Measurements from ENCODE around the gene WDR54. TPM values are rescaled to one million over a fixed set of nuclear protein-coding genes. Genes with fewer than 3 reads are reported as not detected.

The WDR54 gene
- total RNA-seq, 2 donors from 2014 or later: 2.8 to 5.4 TPM

- no peak for ATAC-seq
- DNase-seq: no peak
- intact Hi-C loops (cut with DNase I, micrococcal nuclease): no loop called here
Observed at GRCh38 chr2:74424139-74424992, 2.8 kb downstream of the WDR54 start.

DNA sequence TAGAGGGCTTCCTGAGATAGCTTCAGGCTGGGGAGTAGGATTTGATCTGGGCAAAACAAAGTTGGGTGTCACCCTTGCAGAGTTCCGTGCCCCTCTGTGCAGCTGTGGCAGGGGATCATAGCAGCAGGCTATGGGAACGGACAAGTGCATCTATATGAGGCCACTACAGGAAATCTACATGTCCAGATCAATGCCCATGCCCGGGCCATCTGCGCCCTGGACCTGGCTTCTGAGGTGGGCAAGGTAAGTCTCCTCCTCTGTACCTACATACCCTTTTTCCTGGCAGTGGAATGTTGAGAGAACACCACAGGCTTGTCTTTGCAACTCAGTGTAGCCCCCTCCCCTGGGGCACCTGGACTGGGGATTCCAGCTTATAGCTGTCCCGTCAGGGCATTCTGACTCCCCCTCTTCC lies 3.5 kb downstream of the WDR54 start:
- intact Hi-C loops (cut with DNase I, micrococcal nuclease): no loop called here
- no peak for DNase-seq
- ATAC-seq: no peak

DNA sequence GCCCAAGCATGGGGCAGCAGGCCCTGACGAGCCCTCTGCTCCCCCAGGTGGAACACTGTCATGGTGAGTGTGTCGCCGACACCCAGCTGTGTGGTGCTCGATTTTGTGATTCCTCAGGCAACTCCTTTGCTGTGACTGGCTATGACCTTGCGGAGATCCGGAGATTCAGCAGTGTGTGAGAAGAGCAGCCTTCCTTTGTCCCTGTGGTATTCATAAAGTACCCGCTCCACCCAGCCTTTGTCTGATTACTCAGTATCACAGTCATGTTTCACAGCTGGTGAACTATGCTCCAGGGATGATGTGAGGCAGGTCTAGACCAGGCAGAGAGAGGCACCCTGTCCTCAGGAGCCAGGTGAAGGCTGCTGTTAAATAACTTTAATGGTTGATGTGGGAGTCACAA lies 4.0 kb downstream of the WDR54 start:
- intact Hi-C loops (cut with DNase I, micrococcal nuclease): no loop called here
- ATAC-seq (no peak), DNase-seq (no peak)

- ATAC-seq (no peak), DNase-seq (no peak)
- intact Hi-C loops (cut with DNase I, micrococcal nuclease): no loop called here
Observed at GRCh38 chr2:74426181-74426758, 4.7 kb downstream of the WDR54 start.

DNA sequence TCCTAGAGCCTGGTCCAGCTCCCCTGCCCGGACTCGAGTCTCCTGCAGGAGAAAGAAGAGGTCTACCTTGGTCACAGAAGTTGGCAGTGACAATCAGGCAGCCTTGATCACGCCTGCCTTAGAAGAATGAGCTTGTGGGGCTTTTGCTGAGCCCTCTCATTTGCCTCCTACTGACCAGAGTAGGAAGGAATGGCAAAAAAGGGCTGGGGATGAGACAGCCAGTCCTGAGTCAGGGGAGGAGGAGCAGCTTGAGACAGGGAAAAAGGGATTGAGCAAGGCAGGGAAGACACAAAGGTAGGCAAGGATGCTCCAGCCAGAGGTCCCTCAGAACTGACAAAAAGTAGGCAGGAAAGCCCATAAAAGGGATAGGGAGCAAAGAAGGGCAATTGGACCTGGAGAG lies 6.0 kb downstream of the WDR54 start:
- intact Hi-C loops (cut with DNase I, micrococcal nuclease): no loop called here
- ATAC-seq: no peak
- DNase-seq: no peak

DNA sequence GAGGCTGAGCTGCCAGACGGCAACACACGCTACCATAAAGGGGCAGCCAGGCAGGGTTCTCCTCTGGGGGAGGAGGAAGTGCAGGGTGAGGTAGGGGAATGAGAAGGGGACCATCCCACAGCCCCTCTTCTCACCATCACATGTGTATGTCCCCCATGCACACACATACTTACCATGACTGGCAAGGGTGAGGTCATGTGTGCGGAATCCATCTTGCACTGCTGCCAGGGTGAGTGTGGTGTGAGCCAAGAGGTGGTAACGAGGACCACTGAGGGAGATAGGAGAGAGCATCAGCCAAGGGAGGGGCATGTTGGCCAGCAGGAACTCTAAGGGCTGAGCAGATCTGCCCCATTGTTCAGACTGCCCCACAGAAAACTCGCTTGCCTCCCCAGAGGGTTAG lies 7.1 kb downstream of the WDR54 start:
- DNase-seq (no peak), ATAC-seq (no peak)
- intact Hi-C loops (cut with DNase I, micrococcal nuclease): no loop called here

DNA sequence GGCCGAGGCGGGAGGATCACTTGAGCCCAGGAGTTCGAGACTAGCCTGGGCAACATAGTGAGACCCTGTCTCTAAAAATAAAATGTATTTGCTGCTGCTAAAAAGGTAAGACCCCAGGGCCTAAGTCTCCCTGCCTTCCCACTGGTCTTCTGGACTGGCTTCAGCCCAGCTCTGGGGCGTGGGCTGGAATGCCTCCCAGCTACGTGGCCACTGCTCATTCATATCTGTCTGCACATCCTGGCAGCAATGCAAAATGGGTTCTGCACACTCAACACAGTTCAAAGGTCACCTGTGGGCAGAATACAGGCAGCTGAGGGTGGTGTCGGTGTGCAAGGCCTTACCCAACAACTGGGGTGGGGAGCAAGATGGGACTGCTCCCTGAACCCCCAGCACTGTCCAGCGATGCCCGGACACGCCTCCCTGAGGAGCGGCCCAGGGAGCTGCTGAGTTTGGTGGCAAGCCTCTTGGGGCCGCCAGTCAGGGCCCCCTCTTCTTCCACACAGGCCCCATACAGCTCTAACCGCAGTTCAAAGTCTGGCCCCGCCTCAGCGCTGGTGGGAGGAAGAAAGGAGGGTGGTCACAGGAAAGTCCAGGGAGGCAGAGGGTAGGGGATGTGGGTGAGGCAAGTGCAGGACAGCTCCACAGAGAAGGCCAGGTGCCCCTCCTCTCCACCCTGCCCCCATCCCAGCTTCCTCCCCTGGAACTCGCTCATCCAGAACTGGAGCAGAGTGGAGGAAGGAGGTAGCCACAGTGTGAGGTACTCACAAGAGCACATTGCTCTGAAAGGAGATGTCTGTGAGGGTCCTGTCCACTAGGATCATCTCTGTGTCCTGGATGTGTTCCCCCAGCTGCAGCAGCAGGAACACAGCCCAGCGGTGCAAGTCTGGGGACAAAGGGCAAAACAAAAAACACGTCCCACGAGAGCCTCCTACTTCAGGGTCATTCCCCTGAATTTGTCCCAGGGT lies 8.2 kb downstream of the WDR54 start:
- ATAC-seq (peak; percentile 81), DNase-seq (peak; percentile 59 to 76)
- intact Hi-C loops (cut with DNase I, micrococcal nuclease): no loop called here

- no peak for ATAC-seq
- intact Hi-C loops (cut with DNase I, micrococcal nuclease): no loop called here
Observed at GRCh38 chr2:74430502-74430901, 9.0 kb downstream of the WDR54 start.

DNA sequence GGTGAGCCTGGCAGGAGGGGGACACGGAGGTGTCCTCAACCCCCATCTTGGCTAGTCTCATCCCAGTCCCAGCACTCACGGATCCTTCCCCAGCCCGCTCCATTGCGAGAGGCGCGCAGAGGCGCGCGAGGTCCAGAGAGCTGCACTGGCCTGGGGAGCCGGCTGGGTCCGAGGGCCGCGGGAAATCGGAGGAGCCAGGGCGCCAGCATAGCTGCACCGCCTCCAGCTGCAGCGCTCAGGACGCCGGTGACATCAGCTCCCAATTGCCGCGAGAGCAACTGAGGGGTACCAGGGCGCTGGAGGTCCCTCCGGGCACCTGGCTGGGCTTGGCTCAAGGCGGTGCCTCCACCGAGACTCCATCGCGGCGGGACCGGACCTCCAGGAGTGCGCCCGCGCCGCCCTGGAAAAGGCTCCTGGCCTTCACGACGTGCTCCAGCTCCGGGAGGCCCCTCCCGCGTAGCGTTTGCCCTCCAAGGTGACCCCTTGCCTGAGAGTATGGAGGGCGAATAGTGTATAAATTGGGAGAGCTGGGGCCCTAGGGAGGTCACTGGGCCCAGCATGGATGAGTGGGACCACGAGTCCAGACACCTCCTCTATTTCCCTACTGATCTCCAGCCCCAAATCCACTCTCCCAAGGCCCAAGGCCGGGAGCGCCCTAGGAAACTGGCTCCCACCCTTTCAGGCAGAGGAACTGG lies 14.7 kb downstream of the WDR54 start:
- intact Hi-C loops (cut with DNase I, micrococcal nuclease): no loop called here
- DNase-seq: no peak
- no peak for ATAC-seq

More at GRCh38 chr2:74430502-74430901, 9.0 kb downstream of the WDR54 start:
- DNase-seq: no peak

- DNase-seq: no peak
- no peak for ATAC-seq
- intact Hi-C loops (cut with DNase I, micrococcal nuclease): no loop called here
Observed at GRCh38 chr2:74436848-74437695, 15.5 kb downstream of the WDR54 start.

- DNase-seq (no peak), ATAC-seq (no peak)
- intact Hi-C loops (cut with DNase I, micrococcal nuclease): no loop called here
Observed at GRCh38 chr2:74438248-74438647, 16.7 kb downstream of the WDR54 start.

GRCh38 chr2:74439373-74439772 lies 17.8 kb downstream of the WDR54 start:
- ATAC-seq (no peak), DNase-seq (peak in 1 of 2 donors; percentile 29)
- intact Hi-C loops (cut with DNase I, micrococcal nuclease): no loop called here

- DNase-seq (peak; percentile 54 to 60), ATAC-seq (no peak)
- intact Hi-C loops (cut with DNase I, micrococcal nuclease): no loop called here
Observed at GRCh38 chr2:74439803-74440377, 18.4 kb downstream of the WDR54 start.

DNA sequence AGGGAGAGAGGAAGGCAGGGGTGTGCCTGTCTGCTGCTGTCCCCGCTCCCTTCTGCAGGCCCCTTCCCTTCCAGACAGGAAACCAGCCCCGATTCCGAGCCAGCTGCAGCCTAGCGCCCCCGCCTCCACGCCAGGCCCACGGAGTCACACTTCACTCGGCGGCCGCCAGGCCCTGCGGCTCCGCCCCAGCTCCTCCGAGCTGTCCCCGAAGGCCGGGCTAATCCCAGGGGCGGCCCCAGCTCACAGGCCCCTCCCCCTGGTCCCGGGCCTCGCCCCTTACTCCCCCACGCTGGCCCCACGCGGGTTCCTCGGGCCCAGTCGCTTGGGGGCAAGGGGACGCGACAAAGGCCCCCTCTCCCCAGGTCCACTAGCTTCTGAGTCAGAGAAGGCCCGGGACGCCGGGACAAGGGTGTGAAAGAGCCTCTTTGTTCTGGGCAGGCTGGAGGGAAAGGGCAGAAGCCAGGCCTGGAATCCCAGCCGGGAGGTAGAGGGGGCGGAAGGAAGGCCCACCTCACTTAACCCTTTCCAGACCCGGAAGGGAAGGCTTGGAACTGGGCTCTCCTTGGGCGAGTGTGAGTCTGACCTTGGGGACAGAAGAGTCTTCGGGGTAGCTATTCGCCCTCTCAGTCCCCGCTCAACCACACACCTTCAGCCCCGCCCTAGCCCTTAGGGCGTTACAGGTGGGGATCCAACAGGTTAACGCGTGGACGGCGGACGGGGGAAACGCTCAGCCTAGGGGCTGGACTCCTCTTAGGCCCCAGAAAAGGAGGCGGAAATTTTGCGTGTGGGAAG lies 19.0 kb downstream of the WDR54 start:
- DNase-seq: peak; percentile 88 to 90
- peak; percentile 77 for ATAC-seq
- intact Hi-C loops (cut with DNase I, micrococcal nuclease): no loop called here

DNA sequence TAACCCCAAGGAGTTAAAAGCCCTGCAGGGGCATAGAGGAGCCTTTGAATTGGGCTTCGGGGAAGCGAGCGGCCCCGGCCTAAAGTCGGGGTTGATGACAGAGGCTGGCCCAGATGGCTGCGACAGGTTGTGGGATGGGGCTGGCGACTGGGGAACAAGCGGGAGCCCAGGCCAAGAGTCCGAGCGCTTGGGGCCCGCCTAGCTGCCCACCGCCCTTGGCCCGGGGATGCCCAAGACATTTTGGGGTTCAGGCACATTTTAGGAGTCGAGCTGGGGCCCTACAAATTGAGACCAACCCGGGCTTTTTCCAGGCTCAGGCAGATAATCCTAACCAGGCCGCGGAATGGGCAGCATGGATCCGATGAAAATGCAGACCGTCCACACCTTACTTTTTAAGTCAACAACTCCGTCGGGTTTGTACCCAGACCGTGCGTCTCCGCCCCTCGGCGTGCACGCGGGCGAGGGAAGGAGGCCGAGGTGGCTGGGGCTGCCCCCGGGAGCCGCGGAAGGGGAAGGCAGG lies 19.7 kb downstream of the WDR54 start:
- ATAC-seq (peak; percentile 39), DNase-seq (no peak)
- intact Hi-C loops (cut with DNase I, micrococcal nuclease): no loop called here

DNA sequence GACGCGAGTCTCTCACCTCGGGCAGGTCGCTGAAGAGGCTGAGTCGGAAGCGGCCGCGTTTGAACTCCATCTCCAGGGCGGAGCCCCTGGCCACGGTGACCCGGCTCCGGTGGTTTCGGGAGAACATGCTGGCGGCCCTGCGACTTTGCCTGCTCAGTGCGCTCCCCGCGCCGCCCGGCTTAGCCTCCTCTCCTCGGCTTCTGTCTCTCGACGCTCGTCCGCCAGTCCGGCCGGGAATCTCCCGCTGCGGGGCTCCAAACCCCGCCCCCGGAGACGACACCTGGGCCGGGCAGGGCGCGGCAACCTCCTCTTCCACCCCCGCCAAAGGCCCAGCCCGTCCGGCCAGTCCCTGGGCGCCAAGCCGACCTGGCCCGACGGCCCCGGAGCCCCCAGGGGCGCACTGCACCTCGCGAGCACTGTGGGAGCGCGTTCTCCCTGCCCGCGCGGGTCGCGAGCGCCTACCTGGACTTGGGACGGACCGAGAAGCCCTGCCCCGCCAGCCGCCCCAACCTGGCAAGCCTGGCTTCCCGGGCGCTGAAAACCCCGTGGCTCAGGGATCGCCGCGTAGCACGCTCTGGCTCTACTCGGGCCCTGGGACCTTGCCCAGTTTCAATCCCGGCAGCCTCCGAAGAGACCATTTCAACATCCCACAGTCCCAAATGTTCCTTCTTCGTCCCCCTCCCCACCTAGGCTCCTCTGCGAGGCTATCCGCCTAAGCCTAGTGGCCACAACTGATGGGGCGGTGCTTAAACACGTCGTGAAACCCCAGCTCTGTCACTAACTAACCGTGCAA lies 20.4 kb downstream of the WDR54 start, which contains the start of gene RTKN:
Gene RTKN (minus strand): TSS at position 248 of the 793 bp plus-strand sequence. CDS start 121 bp downstream, at position 127.
- intact Hi-C loops (cut with DNase I, micrococcal nuclease): no loop called here
- DNase-seq (peak; percentile 79 to 85), ATAC-seq (peak; percentile 71)

Measured in left colon (tissue), 2 donors.